ENCODE data around the gene ZBTB20.
A peak's percentile ranks its signal among the peaks of the same experiment; 100 is the strongest.

The ZBTB20 gene

GRCh38 chr3:114299421-114299820 is 847.7 kb downstream of the ZBTB20 start:
- DNase-seq (ENCODE audit: low read depth, low spot score) = peak; percentile 18

GRCh38 chr3:114295946-114296345 is 851.1 kb downstream of the ZBTB20 start:
- DNase-seq (ENCODE audit: low read depth, low spot score) = no peak

GRCh38 chr3:114294940-114295480 is 852.1 kb downstream of the ZBTB20 start:
- DNase-seq (ENCODE audit: low read depth, low spot score) = no peak

GRCh38 chr3:114293838-114294535 is 853.1 kb downstream of the ZBTB20 start, which contains the start of gene TIGIT:
TIGIT (plus strand) TSS chr3:114294028; CDS start chr3:114294062, 34 bp downstream.
- no peak for DNase-seq (ENCODE audit: low read depth, low spot score)

GRCh38 chr3:114290911-114291901 is 855.9 kb downstream of the ZBTB20 start:
- DNase-seq (ENCODE audit: low read depth, low spot score) = peak; percentile 33

- DNase-seq (ENCODE audit: low read depth, low spot score) = no peak
Observed at GRCh38 chr3:114286266-114286665, 860.8 kb downstream of the ZBTB20 start.

- DNase-seq (ENCODE audit: low read depth, low spot score) = no peak
Observed at GRCh38 chr3:114285648-114286230, 861.3 kb downstream of the ZBTB20 start.

- no peak for DNase-seq (ENCODE audit: low read depth, low spot score)
Observed at GRCh38 chr3:114284644-114285043, 862.4 kb downstream of the ZBTB20 start.
